ENCODE results near the gene LYRM4. TPM values are rescaled to one million over a fixed set of nuclear protein-coding genes. Genes with fewer than 3 reads are reported as not detected.

LYRM4 gene
- total RNA-seq, 1 experiment from 2014 or later = 37.0 TPM

- Histone ChIP-seq H3K27ac (no peak overlapping the region), H3K27me3 (ENCODE audit: insufficient read depth, low read depth) (no peaks in the 10 kb centered on the region), H3K36me3 (ENCODE audit: low read depth) (no peaks in the 10 kb centered on the region), H3K79me2 (ENCODE audit: low read depth) (no peaks in the 10 kb centered on the region), H3K9me2 (ENCODE audit: insufficient read depth) (no peaks in the 10 kb centered on the region), H3K4me3 (no peak overlapping the region), H2AFZ (no peak overlapping the region), H3F3A (ENCODE audit: insufficient read depth, low read depth) (no peaks in the 10 kb centered on the region; the same call in 1 of the 2 replicates), H4K20me1 (ENCODE audit: insufficient read depth) (no peaks in the 10 kb centered on the region), H3K4me1 (replicated peaks; ENCODE audit: insufficient read depth) (peaks cover 6% of the 10 kb centered on the region), H3K4me2 (no peak overlapping the region), H3K9me3 (ENCODE audit: insufficient read depth, low read depth) (no peaks in the 10 kb centered on the region)
- intact Hi-C loops (cut with micrococcal nuclease; ENCODE audit: unreplicated experiment) = no loop called here
- ChIA-PET POLR2A (ENCODE audit: unreplicated experiment) (no interaction called here), CTCF (interaction anchor here (0.7 kb wide), 1 partner anchor 983 kb away, joined by 3 read pairs; no protein-coding TSS in a partner anchor)
- no peak for DNase-seq
- no TSS peak for BruUV-seq (replicated peaks)
- TF ChIP-seq CTCF (conservative IDR thresholded peaks at IDR 0.05) (no peak; the same call in 1 of the 2 replicates), EZH2 (IDR thresholded peaks at IDR 0.05; ENCODE audit: low read depth) (no peak)
Observed at GRCh38 chr6:5174756-5175549, 85.8 kb downstream of the LYRM4 start.

GRCh38 chr6:5174244-5174643 lies 86.5 kb downstream of the LYRM4 start:
- Histone ChIP-seq H2AFZ (no peak overlapping the region), H3K27ac (no peak overlapping the region), H3K4me3 (no peak overlapping the region), H3K36me3 (ENCODE audit: low read depth) (no peaks in the 10 kb centered on the region), H3K9me3 (ENCODE audit: insufficient read depth, low read depth) (no peaks in the 10 kb centered on the region), H4K20me1 (ENCODE audit: insufficient read depth) (no peaks in the 10 kb centered on the region), H3K9me2 (ENCODE audit: insufficient read depth) (no peaks in the 10 kb centered on the region), H3K4me2 (no peak overlapping the region), H3F3A (ENCODE audit: insufficient read depth, low read depth) (no peaks in the 10 kb centered on the region), H3K79me2 (ENCODE audit: low read depth) (no peaks in the 10 kb centered on the region), H3K27me3 (ENCODE audit: insufficient read depth, low read depth) (no peaks in the 10 kb centered on the region), H3K4me1 (replicated peaks; ENCODE audit: insufficient read depth) (no peaks in the 10 kb centered on the region)
- no peak for TF ChIP-seq EZH2 (IDR thresholded peaks at IDR 0.05; ENCODE audit: low read depth)
- TF ChIP-seq CTCF (conservative IDR thresholded peaks at IDR 0.05) = no peak
- ChIA-PET CTCF (interaction anchor here (0.7 kb wide), 1 partner anchor 9 kb away, joined by 3 read pairs; no protein-coding TSS in a partner anchor), POLR2A (ENCODE audit: unreplicated experiment) (no interaction called here)
- BruUV-seq (replicated peaks) = no TSS peak
- intact Hi-C loops (cut with micrococcal nuclease; ENCODE audit: unreplicated experiment) = no loop called here
- no peak for DNase-seq

GRCh38 chr6:5173810-5174209 lies 86.9 kb downstream of the LYRM4 start:
- Histone ChIP-seq H3K9me3 (ENCODE audit: insufficient read depth, low read depth) (no peaks in the 10 kb centered on the region), H4K20me1 (ENCODE audit: insufficient read depth) (no peaks in the 10 kb centered on the region), H3K27me3 (ENCODE audit: insufficient read depth, low read depth) (no peaks in the 10 kb centered on the region), H3F3A (ENCODE audit: insufficient read depth, low read depth) (no peaks in the 10 kb centered on the region), H3K9me2 (ENCODE audit: insufficient read depth) (no peaks in the 10 kb centered on the region), H3K4me3 (no peak overlapping the region), H3K27ac (no peak overlapping the region), H3K4me1 (replicated peaks; ENCODE audit: insufficient read depth) (no peaks in the 10 kb centered on the region), H3K79me2 (ENCODE audit: low read depth) (no peaks in the 10 kb centered on the region), H2AFZ (no peak overlapping the region), H3K4me2 (no peak overlapping the region), H3K36me3 (ENCODE audit: low read depth) (no peaks in the 10 kb centered on the region)
- CTCF ChIA-PET = interaction anchor here (0.7 kb wide), 1 partner anchor 9 kb away, joined by 3 read pairs; no protein-coding TSS in a partner anchor
- POLR2A ChIA-PET (ENCODE audit: unreplicated experiment) = no interaction called here
- BruUV-seq (replicated peaks) = no TSS peak
- no peak for TF ChIP-seq EZH2 (IDR thresholded peaks at IDR 0.05; ENCODE audit: low read depth)
- TF ChIP-seq CTCF (conservative IDR thresholded peaks at IDR 0.05) = no peak
- intact Hi-C loops (cut with micrococcal nuclease; ENCODE audit: unreplicated experiment) = no loop called here
- no peak for DNase-seq
